GM19239 (cell line): ENCODE results near the gene SLC7A8.

Experiments used
- DNase-seq: peaks from one replicate; pipeline ENCODE4 v3.0.0; 2011; ENCODE audit warnings: low spot score; ENCODE audit not compliant: insufficient read length
- FAIRE-seq: peaks from 2 replicates; lab custom pipeline; 2011; peaks lifted over from hg19 to GRCh38; lab: Jason Lieb, UNC

The SLC7A8 gene

DNA sequence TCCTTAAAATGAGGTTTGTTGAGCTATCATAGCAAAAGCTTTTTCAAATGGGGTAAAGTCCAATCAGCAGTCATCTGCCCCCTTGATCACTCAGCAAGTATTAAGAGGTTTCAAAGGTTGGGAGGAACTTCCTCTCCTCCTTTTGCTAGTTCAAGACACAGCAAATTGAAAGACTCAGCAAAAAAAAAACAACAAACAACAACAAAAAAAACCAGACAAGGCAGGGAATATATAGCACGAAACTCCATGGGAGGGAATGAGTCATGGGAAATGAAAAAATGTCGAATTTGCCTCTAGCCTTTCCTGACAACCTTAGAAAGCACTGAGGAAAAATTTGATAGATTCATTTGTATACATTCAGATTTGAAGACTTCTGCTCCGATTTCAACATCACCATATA lies 1.6 kb upstream of the SLC7A8 start:
- FAIRE-seq: no peak
- no peak for DNase-seq

- FAIRE-seq: no peak
- no peak for DNase-seq
Observed at GRCh38 chr14:23183158-23183470, 346 bp downstream of the SLC7A8 start.

GRCh38 chr14:23182372-23183157 lies 895 bp downstream of the SLC7A8 start:
- FAIRE-seq: no peak
- DNase-seq: no peak

DNA sequence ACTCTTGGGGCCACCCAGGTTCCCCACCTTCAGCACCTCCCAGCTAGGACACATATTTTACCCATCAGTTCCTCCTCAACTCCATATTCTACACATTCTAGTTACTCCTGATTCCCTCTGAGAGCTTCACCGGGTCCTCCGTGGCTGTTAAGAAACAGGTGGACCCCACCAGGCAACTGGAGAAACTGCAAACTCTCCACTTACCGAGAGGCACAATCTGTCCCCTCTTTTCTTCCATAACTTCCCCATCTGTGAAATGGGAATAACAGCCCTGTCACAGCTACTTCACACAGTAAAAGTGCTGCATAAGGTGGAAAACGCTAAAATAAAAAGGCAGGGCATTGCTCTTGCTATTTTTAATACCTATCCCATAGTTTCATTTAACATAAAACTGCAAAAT lies 1.5 kb downstream of the SLC7A8 start:
- no peak for DNase-seq
- no peak for FAIRE-seq

DNA sequence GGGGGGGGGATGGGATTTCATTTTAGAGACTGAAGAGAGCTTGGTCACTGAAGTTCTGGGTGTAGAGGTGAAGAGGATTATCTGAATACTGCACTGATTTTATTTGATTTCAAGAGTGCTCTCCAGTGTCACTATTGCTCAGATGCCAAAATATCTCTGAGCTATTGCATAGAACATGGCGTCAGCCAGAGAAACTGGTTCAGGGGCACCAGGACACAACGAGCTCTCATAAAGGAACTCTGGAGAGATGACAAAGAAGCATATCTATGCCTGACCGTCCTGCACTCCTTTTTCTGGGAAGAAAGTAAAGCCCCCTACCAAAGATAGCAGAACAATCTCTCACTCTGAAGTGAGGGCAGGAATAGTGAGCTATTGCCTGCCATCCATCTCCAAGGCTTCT lies 2.0 kb downstream of the SLC7A8 start:
- DNase-seq: no peak
- no peak for FAIRE-seq

- DNase-seq (no peak), FAIRE-seq (no peak)
Observed at GRCh38 chr14:23177181-23177580, 6.3 kb downstream of the SLC7A8 start.

GRCh38 chr14:23175823-23176222 lies 7.6 kb downstream of the SLC7A8 start:
- DNase-seq (no peak), FAIRE-seq (no peak)

- FAIRE-seq: no peak
- no peak for DNase-seq
Observed at GRCh38 chr14:23174296-23175184, 8.9 kb downstream of the SLC7A8 start.

DNA sequence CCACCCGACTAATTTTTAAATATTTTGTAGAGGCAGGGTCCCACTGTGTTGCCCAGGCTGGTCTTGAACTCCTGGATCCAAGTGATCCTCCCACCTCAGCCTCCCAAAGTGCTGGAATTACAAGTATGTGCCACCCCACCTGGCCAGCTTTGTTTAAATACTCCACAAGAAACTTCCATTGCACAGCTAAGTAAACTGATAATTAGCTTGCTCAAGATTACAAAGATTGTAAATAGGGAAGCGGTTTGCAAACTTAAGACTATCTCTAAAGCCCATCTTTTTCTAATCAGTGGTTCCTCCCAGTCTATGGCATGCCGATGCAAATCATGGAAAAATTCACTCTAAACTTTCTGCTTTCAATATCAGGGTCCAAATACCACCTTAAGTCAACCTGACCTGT lies 9.7 kb downstream of the SLC7A8 start:
- FAIRE-seq: no peak

GRCh38 chr14:23173031-23173430 lies 10.4 kb downstream of the SLC7A8 start:
- FAIRE-seq: no peak
- no peak for DNase-seq

More for the DNA sequence above, 9.7 kb downstream of the SLC7A8 start:
- no peak for DNase-seq

DNA sequence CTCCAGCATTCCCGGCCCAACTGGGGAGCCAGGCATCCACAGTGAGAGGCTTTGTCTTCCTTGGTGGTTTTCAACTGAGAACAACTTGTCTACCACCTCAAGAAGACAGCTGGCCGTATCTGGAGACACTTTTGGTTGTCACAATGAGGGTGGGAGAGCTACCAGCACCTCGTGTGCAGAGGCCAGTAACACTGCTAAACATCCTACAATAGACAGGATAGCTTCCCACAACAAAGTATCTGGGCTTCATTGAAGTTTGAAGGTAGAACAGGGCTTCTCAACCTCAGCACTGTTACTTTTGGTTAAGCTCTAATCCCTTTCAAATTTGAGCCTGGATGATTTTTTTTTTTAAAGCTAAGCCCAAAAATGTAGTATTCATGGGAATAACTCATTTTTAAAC lies 10.9 kb downstream of the SLC7A8 start:
- DNase-seq (no peak), FAIRE-seq (no peak)

- no peak for DNase-seq
- FAIRE-seq: no peak
Observed at GRCh38 chr14:23172096-23172495, 11.4 kb downstream of the SLC7A8 start.

DNA sequence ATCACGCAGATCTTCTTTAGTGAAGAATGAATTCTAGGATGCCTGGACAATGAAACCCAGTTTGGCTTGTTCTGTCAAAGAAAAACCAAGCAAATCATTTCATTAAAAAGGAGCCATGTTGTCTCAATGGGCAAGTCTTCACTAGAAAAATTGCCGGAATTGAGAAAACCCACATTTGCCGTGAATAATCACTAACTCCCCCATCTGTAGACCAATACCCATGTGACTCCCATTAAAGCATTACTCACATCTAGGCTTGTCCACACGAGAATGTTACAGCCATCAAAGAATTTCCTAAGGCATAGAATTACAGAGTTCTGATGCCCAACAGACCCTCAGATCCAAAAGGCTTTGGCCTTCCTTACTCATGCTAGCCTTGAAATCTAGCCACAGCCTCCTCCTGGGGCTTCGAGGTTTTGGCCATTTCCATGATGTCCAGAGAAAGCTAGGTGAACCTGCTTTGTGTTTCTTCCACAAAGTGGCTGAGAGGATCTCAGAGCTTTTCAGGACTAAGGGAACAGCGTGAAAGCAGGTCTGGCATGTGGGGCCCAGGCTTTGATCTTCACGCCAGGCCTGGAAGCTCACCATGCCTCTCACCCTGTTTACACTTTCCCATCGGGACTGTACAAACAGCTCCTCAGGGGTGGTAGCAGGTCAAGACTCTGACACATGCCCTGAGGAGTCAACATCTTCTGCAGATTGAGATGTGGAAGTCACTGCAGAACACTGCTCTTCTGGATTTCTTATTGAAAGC lies 12.1 kb downstream of the SLC7A8 start:
- FAIRE-seq (no peak), DNase-seq (no peak)

DNA sequence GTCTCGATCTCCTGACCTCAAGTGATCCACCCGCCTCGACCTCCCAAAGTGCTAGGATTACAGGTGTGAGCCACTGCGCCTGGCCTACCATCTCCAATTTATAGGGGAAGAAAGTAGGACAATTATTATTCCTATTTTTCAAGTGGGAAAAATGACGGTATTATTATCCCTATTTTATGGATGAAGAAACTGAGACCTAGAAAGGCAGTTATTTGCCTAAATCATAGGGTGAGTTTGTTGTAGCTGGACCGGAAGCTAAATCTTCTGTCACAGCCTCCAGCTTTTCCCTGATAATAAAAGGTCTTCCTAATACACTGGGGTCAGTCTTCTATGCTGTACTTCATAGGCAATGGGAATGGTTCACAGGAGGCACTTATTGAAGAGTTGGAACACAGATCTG lies 13.8 kb downstream of the SLC7A8 start:
- FAIRE-seq (no peak), DNase-seq (no peak)

GRCh38 chr14:23168246-23168645 lies 15.2 kb downstream of the SLC7A8 start:
- DNase-seq: no peak
- FAIRE-seq: no peak

GRCh38 chr14:23167116-23167847 lies 16.2 kb downstream of the SLC7A8 start:
- FAIRE-seq (no peak), DNase-seq (no peak)

- FAIRE-seq (no peak), DNase-seq (no peak)
Observed at GRCh38 chr14:23164949-23165348, 18.5 kb downstream of the SLC7A8 start.

- no peak for DNase-seq
- no peak for FAIRE-seq
Observed at GRCh38 chr14:23164250-23164649, 19.2 kb downstream of the SLC7A8 start.

- FAIRE-seq: no peak
- DNase-seq: no peak
Observed at GRCh38 chr14:23163830-23164229, 19.6 kb downstream of the SLC7A8 start.

DNA sequence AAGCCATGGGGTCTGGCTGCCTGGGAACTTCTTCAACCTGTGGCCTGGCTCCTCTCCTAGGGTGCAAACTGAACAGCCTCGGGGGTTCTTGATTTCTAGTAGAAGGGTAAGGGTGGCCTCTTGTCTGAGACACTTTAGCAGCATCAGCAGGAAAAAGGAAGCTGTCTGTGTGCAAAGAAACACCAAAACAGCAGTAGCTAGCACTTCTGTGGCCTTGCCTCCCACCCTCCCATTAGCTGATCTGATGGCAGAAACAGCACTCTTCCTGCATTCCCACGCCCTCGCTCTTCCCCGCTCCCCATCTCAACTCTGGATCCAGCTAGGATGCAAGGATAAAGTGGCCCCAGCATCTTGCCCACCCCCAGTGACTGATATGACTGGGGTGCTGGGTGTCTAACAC lies 20.7 kb downstream of the SLC7A8 start:
- no peak for DNase-seq
- FAIRE-seq: no peak
